HG02840 (cell line): Measurements from ENCODE around the gene OR6J1.
"Not testable (repeated sequence)": the region's sequence is repeated elsewhere in the genome, so short reads cannot be mapped to it uniquely, and the experiment has no call there.

ENCODE experiments used
- ATAC-seq: cut with Tn5 transposase; IDR thresholded peaks from one replicate; pipeline ENCODE4 v1.9.1; 2021; ENCODE audit warnings: mild to moderate bottlenecking, moderate library complexity, moderate number of reproducible peaks; ENCODE audit not compliant: unreplicated experiment, low FRiP score

The OR6J1 gene

DNA sequence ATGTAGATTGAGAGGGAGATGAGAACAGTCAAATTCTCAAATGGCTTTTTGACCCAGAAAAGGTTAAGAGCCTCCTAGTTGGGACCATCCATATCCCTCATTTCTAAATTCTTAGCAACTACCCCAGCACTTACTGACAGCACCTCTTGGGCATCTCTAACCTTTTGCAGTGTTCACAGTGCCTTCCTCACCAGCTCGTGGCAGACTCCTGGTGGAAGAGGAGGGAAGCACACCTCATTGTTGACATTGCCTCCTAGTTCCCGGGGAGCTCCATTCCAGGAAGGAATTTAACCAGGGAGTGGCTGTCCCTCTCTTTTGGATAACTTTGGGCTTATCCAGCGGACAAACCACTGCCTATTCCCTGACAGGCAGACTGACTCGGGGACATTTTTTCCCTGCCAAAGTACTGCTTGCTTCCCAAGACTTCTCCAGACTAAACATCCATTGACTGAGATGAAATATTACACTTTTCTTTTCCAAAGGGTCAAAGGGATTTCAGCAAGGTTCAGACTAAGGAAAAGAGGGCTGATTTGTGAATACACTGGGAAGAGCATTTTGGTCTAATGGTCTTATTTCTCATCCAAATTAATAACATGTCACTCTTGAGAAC, 9.0 kb upstream of the OR6J1 start:
- no peak for ATAC-seq

GRCh38 chr14:22651586-22651985, 7.4 kb upstream of the OR6J1 start:
- ATAC-seq, result no peak

DNA sequence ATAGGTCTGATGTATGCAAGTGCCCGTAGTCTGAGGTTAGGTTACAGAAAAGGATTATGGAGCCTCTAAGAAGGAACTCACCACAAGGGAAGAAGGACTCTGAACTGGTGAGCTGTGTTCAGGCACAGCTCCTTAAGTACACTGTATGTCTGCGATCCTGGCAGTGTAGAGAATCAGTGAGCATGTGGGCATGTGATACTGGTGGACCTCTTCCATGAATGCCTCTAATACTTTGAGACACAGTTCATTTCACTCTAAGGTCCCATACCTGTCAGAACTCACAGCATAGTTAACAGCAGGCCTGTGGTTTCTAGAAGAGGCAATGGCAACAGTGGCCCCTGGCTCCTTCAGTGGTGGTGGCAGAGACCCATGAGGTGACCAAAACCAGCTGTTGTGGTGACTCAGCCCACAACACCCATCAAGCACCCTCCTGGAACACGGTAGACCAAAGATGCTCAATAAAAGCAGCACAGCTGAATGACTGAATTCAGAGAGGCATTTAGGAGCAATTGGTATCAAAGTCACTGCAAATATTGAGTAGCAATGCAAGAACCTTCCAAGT, 6.9 kb upstream of the OR6J1 start:
- ATAC-seq, result no peak

GRCh38 chr14:22650046-22650739, 6.0 kb upstream of the OR6J1 start:
- ATAC-seq, result no peak

DNA sequence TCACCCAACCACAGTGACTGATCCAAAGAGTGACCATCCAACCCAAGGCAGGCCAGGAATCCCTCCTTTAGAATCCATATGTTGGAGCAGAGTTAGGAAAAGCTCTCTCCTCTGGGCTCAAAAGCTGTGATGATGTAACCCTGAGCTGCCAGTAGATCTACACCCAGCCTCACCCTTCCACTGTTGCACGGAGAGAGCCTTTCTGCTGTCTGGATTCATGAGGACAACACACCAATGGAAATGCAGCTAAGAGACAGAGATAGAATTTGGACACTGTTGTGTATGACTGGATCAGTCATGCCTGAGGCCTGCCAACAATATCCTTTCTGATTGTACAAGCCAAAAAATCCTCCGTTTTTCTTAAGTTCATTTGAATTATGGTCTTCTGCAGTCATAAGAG, 4.4 kb upstream of the OR6J1 start:
- ATAC-seq, result no peak

GRCh38 chr14:22646570-22647254, 2.6 kb upstream of the OR6J1 start:
- ATAC-seq, result no peak

DNA sequence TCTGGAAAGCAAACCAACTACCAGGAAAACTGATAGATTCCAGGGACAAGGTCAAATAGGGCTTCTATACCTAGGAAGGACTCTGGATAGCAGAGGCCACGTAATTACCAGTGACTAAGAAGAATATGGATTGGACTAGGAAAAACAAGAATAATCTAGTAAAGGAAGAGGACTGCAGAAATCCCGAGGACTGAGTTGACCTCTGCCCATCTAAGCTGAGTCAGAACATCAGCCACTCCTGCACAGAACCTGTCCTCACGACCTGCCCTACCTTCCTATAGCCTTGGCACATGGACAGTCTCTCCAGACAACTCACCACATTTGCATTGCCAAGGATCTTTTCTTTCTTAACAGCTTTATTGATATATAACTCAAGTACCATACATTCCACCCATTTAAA, 2.3 kb downstream of the OR6J1 start:
- no peak for ATAC-seq

GRCh38 chr14:22640192-22640591, 4.0 kb downstream of the OR6J1 start:
- ATAC-seq, result no peak

GRCh38 chr14:22635980-22636379, 8.2 kb downstream of the OR6J1 start:
- ATAC-seq, result not testable (repeated sequence)

GRCh38 chr14:22634233-22634900, 9.8 kb downstream of the OR6J1 start:
- no peak for ATAC-seq

- ATAC-seq, result no peak
Observed at GRCh38 chr14:22630486-22630885, 13.7 kb downstream of the OR6J1 start.

- no peak for ATAC-seq
Observed at GRCh38 chr14:22630066-22630465, 14.1 kb downstream of the OR6J1 start.

DNA sequence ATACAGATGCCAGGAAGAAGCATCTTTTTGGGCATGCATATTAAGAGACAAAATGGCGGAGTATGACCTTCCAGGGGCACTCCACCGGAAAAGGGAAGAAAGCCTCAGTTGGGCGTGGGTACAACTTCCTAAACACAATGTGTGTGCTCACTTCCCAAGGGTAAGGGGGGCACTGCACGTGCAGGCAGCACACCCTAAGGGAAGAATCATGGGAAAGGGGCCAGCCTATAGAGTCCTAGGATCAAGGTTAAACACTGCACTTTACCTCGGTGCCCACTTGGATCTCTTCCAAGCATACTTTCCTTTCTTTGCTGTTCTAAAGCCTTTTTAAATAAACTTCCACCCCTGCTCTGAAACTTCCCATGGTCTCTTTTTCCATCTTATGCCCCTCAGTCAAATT, 14.8 kb downstream of the OR6J1 start:
- no peak for ATAC-seq

DNA sequence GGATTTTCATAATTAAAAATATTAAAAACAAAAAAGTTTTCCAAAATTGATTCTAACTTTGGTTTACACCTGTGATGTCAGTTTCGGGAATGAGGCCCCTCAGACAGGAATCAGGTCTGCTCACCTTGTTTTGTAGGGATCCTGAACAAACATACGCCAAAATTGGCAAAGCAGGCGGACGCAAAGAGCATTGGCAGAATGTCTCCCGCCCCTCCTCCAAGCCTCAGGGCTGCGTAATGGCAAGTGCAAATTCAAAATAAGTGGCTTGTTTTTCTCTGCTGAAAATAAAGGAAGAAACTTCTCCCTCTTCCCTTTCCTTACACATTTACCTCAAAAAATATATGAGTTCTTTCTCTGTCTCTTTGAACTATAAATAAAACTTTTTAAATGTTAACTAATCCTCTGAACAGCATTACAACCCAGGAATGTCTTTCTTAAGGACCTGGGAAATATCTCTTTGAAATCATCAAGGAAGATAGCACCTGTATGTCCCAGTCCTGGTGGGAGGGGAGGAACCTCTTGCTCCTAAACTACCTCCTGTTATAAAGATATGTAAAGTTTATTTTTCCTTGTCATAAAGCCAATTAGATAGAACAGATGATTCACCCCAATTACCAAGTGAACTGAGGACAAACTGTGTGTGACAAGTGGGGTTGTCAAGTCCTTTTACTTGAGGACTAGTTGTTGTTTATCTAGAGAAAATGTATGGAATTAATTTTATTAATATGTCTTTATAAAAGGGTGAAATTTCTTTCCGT, 16.5 kb downstream of the OR6J1 start:
- no peak for ATAC-seq

DNA sequence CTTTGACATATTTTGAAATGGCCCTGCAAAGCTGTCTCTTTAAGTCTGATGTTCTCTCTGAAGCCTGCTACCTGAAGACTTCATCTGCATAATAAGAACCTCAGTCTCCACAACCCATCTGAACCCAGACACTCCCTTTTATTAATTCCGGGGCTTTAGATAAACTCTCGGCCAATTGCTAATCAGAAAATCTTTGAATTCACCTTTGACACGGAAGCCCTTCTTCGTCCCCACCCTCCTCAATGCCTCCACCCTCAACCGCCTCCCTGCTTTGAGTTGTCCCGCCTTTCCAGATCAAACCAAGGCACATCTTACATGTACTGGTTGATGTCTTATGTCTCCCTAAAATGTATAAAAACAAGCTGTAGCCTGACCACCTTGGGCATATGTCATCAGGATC, 17.6 kb downstream of the OR6J1 start:
- ATAC-seq, result no peak

DNA sequence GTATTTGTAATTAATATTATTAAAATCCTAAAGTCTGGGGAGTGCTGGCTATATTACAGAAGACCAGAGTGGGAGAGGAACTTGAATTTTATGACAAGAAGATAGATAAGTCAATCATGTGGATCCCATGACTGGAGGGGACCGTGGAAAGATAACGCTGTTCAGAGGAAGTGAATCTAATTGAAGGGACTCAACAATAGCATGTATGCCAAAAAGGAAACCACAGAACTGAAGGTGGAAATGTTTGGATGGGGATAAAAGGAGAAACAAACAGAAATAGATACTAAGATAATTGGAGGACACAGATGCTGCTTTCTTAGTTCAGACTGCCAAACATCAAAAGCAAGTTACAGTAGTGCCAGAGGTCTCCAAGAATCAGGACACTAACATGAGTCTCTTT, 21.1 kb downstream of the OR6J1 start:
- ATAC-seq, result no peak

GRCh38 chr14:22622255-22622654, 21.9 kb downstream of the OR6J1 start:
- ATAC-seq, result no peak

DNA sequence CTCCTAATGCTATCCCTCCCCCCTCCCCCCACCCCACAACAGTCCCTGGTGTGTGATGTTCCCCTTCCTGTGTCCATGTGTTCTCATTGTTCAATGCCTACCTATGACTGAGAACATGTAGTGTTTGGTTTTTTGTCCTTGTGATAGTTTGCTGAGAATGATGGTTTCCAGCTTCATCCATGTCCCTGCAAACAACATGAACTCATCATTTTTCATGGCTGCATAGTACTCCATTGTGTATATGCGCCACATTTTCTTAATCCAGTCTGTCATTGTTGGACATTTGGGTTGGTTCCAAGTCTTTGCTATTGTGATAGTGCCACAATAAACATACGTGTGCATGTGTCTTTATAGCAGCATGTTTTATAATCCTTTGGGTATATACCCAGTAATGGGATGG, 28.4 kb downstream of the OR6J1 start:
- not testable (repeated sequence) for ATAC-seq

- ATAC-seq, result no peak
Observed at GRCh38 chr14:22614240-22614799, 29.8 kb downstream of the OR6J1 start.

DNA sequence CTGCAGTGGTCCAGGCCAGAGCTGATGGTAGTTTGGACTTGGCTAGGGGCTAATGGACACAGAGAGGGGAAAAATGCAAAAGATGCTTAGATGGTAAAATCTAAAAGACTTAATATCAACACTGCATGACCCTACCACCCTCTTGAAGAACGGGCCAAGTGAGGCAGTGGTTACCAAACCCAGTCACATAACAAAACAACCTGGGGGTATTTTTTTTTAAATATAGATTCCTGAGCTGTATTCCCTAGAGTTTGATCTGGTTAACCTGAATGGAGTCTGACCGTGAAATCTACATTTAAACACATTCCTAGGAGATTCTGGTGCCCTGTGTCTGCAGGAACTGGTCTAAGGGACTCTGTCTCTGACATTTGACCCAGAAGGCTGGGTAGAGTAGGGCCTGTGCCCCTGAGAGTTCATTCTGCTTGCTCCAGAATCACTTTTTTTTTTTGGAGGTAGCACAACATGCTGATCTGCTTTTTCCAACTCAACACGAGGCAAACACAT, 30.4 kb downstream of the OR6J1 start:
- ATAC-seq, result no peak
